Erythroblast (primary cell): ENCODE results near the gene CDC45.

ENCODE experiments used
- GATA1 ChIP-seq: IDR thresholded peaks from 2 replicates; pipeline ENCODE4 v1.6.1; 2011; ENCODE audit warnings: low read depth, mild to moderate bottlenecking, control low read depth, low read length, moderate library complexity
- POLR2A ChIP-seq: IDR thresholded peaks from 2 replicates; pipeline ENCODE4 v1.6.1; 2011; ENCODE audit warnings: mild to moderate bottlenecking, low read length

- no peak for TF ChIP-seq POLR2A
- TF ChIP-seq GATA1 = no peak
Measured at GRCh38 chr22:19543970-19544708, 64.4 kb downstream of the CDC45 start.
